Cortex of kidney (tissue), 1 donor: Measurements from ENCODE around the gene HTRA2.
"Not testable (repeated sequence)": the region's sequence is repeated elsewhere in the genome, so short reads cannot be mapped to it uniquely, and the experiment has no call there.

Source experiments
- DNase-seq: peaks from one replicate; lab custom pipeline; 2025; lab: John Stamatoyannopoulos, UW

HTRA2 gene

DNA sequence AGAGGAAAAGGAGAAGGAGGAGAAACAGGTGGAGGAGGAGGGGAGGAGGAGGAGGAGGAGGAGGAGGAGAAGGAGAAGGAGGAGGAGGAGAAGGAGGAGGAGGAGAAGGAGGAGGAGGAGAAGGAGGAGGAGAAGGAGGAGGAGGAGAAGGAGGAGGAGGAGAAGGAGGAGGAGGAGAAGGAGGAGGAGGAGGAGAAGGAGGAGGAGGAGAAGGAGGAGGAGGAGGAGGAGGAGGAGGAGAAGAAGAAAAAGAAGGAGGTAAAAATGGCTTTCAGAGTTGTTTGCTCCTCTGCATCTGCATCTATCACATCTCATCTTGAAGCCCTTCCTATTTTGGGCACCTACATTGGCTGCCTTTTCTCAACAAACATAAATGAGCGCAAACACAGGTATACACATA, 31.3 kb downstream of the HTRA2 start:
- not testable (repeated sequence) for DNase-seq

DNA sequence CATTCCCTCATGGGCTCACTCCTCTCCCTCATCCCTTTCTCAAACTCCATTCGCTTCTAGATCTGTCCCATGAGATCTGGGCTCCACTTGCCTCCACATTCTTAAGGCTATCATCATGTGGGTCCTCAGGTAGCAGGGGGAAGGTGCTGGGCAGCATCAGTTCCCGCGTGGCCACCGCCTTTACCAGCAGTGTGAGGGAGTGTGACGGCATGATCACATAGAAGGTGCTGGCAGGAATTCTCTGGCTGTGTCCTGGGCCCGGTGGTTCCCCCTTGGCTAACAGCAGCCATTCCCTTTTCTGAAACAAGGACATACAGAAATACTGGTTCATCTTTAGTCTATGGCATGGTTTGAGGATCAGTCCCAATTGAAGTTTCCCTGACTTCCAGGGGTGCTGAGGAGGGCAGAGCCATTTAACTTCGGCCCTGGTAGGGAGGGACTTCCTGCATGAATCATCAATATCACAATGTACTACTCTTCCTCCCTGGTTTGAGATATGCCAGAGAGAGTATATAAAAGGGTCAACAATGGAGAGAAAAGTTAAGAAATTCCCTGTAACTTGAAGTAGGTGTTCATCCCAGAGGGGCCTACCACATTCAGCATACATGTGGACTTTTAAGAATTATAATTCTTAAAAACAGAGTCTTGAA, 32.5 kb downstream of the HTRA2 start:
- no peak for DNase-seq

DNA sequence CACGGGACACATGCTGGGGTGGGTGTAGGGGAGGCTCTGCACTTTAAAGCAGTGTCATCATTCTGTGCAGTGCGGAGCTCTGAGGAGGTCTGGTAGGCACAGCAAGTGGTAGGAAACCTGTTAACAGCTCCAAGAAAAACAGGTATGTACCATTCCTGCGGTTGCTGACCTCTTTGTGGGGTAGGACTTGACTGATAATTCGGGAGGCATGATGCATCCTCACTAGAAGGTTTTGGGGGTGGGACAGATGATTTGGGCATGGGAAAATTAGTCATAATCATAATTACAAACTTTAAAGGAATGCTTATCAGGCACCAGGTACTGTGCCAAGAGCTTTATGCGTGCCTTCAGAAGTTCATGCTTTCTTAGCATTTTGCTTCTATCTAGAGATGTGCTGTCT, 34.5 kb downstream of the HTRA2 start:
- DNase-seq, result no peak

DNA sequence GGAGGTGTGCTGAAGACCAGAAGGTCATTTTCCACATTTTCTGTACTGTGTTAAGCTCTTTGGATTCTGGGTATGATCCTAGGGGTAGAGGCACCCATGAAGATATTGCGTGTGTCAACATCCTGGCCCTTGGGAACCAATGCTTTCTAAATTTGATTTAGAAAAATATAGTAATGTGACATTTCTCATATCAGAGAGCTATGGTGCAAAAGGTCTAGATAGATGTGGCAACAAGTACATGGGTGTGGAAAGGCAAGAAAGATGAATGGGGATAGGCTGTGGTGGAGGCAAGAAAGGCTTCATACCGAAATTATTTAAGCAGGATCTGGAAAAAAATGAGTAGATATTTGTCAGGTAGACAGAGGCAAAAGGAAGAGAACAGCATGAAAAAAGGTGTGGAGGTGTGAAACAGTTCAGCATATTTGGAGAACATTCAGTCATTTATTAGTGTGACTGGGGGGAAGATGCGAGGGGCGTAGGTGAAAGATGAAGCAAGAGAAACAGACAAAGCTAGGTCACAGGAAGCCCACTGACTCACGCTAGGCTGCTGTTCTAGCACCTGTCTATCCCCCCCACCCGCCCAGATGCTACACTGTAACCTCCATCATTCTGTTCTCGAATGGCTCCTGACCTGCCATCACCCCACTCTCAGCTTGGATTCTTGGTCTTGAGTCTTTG, 36.5 kb downstream of the HTRA2 start:
- no peak for DNase-seq

DNA sequence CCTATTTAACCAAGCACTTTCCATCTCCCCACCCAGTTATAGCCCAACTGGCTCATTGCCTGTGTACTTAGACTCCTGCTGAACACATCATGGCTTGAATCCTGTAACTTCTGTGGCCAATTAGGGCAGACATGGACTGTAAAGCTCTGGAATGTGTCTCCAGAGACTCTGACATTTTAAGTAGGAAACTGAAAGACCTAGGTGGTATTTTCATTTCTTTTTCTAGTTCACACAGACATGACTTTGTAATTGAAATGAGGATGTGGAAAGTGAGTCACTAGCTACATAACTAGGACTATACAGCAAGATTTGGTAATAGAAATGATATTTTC, 37.0 kb downstream of the HTRA2 start:
- no peak for DNase-seq

DNA sequence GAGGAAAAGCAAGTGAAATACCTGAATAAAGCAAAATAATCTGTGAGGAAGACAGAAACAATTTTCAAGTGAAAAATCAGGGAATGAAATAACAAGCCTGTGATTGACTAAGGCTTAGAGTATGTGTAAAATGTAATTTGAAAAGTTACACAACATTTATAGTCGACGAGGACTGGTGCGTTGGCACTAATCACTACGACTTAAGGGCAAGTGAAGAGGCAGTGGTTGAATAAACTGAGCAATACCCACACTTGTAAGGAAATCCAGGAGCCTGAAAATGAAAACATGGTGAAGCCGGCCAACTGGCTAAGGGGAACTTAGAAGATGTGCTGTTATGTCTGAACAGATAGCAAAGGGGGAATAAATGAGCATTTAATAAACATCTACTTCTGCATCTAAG, 38.1 kb downstream of the HTRA2 start:
- no peak for DNase-seq

DNA sequence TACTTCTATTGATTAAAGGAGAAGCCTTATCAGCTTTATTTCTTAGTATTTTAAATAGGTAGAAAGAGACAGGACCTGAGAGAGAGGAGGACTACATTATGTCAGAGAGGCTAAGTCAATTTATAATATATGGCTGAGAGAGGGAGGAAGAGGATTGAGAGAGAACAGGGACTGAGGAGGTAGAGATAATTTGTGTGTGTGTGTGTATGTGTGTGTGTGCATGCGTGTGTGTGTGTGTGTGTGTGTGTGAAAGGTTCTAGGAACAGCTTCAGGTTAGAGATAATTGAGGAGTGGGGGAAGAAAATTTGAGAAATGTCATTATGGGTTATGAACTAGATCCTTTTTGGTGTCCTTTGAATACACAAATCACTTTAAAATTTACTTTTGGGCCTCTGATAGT, 40.0 kb downstream of the HTRA2 start:
- no peak for DNase-seq

DNA sequence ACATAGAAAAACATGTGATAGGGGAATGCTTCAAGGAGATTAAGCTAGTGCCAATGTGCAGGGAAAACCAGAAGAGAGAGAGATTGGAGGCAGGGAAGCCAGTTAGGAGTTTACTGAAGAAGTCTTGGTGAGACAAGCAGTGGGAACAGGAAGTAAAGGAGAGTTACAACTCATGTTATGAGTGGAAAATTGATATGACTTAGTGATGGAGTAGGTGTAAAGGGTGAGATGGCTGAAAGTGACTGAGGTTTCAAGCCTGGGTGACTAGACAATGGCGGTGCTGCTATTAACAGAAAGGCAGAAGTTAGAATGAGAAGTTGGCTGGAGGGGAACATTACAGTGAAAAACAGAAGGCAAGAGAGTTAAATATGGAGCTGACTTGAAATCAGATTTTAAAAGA, 41.3 kb downstream of the HTRA2 start:
- no peak for DNase-seq

DNA sequence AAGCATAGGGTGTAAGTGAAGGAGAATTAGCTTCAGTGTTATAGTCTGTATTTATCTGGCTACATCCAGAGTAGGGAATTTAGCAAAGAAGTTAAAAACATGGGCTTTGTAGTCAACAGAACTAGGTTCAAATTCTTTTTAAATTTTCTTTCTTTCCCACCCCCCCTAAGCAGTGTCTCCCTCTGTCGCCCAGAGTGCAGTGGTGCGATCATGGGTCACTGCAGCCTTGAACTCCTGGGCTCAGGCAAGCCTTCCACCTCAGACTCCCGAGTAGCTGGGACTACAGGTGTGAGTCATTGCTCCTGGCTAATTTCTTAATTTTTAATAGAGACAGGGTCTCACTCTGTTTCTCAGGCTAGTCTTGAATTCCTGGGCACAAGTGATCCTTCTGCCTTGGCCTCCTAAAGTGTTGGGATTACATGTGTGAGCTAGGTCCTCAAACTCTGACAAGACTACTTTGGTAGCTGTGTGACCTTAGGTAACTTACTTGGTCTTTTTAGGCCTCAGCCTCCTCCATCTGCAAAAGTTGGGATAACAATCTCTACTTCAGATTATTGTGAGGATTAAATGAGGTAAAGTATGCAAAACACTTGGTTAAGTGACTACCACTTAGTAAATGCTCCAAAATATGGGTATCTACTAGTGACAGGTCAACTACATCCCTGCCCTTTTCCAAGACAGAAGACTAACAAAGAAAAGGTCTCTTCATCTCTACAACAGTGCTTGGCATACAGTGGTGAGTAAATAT, 42.6 kb downstream of the HTRA2 start:
- no peak for DNase-seq

DNA sequence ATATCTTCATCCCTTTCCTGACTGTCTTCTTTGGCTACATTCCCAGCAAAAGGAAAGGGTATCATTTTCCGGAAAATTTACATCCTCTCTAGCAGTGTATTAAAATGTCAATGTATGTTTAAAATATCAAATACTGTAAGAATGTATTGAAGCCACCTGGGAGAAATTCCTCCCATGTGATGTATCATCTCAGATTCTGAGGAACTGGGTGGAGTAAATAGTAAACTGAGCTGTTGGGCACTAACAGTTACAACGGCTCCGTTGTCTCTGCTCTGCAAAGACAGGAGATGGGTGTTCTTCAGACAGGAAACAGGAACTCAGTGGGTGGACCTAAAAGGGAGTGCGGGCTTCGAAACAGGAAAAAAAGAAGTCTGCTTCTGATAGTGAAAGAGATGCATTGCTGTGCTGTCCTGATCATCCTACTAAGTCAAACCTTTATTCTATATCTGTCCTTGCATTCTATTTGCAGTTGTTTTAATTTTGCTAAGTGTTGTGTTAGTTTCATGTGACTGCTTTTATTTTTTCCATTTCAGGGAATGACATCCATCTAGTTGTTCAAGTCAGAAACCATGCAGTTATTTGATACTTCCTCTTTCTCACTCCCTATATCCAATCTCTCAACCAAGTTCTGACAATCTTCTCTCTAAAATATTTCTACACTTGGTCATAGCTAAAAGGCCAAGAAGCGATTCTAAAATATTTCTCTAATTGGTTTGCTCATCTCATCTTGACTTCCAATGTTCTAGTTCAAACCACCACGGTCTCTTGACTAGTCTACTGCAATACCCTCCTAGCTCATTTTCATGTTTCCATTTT, 44.2 kb downstream of the HTRA2 start:
- DNase-seq, result no peak

DNA sequence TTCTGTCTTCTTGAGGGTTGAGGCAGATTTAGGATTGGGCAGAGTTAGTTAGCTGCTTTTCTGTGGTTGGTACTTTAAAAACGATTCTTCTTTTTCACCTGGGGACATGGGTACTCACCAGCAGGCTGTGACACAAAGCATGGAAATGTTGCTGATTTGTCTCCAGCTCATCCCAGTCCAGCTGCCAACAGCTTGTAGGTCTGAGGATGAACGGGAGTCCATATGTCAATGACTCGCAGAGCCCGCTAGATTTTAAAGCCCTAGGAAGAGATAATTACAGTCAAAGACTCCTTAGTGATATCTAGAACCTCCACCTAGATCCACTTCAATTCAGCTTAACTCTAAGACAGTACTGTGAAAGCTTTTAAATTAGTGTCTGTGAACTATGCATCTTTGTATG, 45.6 kb downstream of the HTRA2 start:
- no peak for DNase-seq

DNA sequence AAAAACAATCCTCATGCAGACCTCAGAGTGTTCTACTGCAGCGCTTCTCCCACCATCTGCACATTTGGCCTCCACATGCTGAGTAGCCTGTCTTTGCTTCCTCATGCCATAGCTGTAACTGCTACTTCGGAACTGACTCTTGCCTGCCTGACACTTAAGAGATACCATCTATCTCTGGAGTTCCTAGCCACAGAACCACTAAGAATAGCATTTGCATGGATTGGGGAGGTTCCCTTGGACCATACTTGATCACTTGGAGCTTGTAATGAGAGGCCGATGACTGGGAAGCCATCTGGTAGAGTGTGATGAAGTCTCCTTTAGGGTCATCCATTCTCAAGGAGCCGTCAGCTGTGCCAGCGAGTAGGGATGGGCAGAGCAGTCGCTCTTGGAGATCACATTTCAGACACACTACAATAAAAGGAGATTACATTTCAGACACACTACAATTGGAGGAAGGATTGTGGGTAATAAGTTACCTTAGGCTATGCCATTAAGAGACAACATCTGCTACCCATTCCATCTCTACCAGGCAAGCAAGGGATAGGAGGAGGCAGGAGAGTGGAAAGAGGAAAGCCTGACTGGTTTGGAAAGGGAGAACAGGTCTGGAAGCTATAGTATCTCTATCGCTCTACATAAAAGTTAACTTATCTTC, 46.6 kb downstream of the HTRA2 start:
- no peak for DNase-seq

DNA sequence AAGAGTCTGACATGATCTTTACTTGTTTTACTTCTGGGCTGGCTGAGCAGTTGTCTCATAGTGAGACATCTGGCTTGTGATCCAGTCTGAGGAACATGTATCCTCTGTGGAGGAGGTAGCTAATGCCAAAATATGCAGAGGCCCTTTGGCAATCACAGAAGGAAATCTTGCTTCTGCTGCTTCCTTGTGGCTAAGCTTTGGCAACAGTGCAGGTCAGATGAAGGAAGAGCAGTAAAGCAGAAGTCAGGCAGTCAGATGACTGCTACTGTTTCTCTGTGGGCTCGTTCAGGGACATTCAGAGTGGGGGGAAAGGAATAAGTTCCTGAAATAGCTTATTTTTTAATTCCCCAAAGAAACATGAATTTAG, 47.1 kb downstream of the HTRA2 start:
- DNase-seq, result no peak

DNA sequence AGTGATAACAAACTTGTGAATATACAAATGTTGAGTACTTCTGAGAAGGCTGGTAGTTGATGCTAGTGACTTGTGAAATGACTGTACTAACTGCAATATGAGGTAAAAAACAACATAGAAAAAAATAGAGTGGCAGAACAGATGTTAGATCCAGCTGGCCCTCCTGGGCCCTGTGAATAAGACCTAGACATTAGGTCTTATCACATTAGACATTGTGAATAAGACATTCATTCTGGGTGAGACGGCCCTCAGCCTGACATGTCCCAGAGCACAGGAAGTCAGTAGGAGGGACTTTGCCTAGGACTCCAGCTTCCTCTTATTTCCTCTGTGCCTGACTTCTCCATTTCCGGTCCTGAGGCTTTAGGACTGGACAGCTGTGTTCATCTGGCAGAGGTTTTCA, 47.7 kb downstream of the HTRA2 start:
- no peak for DNase-seq

DNA sequence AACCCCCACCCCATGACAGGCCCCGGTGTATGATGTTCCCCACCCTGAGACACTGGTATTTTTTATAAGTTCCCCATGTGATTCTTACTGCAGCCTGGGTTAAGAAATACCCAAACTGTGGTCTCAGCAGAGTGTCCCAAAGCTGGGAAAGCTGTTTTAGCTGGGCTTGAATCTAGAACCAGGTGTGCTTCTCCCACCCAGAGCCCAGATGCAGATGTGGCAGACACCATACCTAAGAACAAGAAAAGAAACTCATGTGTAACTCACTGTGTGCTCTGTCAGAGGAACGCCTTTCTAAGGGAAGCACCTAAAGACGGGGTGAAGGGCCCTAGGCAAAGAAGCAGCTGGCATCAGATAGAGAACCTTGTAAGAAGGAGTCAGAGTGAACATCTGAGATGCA, 48.7 kb downstream of the HTRA2 start:
- no peak for DNase-seq

DNA sequence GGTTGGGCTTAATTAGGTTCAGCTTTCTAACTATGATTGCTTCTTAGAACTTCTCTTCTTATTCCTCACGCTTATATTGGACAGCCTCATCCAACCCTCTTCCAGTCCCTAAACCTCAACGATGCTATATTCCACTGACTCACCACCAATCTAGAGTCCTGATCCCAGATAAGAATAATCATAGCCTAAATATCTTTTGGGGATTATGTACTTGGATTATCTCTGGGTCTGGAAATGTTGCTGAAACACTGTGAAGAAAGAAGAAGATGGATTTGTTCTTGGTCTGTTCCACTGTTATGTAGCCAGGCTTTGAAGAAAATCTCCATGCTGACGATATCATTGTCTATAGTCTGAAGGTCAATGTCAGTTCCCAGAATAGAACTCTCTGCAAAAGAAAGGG, 51.7 kb downstream of the HTRA2 start:
- no peak for DNase-seq

DNA sequence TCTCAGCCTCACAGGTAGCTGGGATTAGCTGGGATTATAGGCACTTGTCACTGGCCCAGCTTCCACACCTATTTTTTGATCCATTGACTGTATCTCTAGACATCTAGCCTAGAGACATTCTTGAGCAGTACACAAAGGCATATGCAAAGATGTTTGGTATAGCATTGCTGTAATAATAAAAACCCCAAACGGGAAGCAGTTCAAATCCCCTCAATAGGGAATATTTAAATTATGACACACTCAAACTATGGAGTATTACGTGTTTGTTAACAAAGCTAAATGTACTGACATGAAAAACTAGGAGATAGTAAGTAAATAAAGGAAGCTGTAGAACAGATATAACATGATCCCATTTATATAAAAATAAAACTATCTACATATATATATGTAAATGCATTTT, 52.5 kb downstream of the HTRA2 start:
- no peak for DNase-seq
